ENCODE measurements around the gene REEP6. TPM values are rescaled to one million over a fixed set of nuclear protein-coding genes. Genes with fewer than 3 reads are reported as not detected.

Gene REEP6
- total and polyA plus RNA-seq, 2 of the 8 experiments (the other 6 are each of a cell fraction or from before 2014, with no cell fraction given): 12.6 to 20.7 TPM

DNA sequence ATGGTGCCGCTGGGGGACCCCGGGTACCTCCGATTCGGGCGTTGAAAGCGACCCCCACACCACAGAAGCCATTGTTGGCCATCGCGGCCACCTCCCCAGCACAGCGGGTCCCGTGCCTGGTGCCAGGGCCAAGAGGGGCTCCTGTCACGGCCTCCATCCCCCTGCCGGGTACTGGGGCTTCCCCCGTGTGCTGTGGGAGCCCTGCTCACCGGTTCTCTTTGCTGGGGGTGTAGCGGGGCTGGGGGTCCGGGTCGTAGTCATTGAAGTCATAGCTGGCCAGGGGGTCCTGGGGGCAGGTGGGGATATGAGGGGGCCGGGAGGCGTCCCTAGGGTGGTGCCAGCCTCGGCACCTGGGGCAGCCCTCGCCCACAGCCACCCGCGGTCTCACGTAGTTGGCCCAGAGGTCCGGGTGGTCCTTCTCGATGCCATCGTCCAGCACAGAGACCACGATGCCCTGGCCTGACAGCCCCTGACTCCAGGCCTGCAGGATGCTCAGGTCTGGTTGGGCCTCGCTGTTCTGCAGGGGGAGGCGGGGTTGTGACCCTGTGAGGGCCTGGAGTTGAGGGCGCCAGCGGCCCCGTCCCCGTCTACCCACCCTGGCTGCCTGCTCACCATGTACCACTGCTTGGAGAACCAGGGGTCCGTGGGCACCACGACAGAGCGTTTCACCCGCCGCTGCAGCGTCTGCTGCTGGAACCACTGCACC, 3.3 kb upstream of the REEP6 start (continued):
- TF ChIP-seq CBX8 (IDR thresholded peaks at IDR 0.05; ENCODE audit: borderline replicate concordance, low read depth, low read length) (no peak), ZNF274 (IDR thresholded peaks at IDR 0.05; ENCODE audit: borderline replicate concordance, extremely low read depth, low read length) (no peak), TCF12 (IDR thresholded peaks at IDR 0.05; ENCODE audit: low read depth, low read length) (no peak), RBBP5 (IDR thresholded peaks at IDR 0.05; ENCODE audit: borderline replicate concordance, low read depth, low read length) (no peak), TEAD4 (IDR thresholded peaks at IDR 0.05; ENCODE audit: low read depth, low read length) (no peak), GABPA (IDR thresholded peaks at IDR 0.05; ENCODE audit: borderline replicate concordance, insufficient read depth, low read length) (no peak)
- TF ChIP-seq, protein P1, sequence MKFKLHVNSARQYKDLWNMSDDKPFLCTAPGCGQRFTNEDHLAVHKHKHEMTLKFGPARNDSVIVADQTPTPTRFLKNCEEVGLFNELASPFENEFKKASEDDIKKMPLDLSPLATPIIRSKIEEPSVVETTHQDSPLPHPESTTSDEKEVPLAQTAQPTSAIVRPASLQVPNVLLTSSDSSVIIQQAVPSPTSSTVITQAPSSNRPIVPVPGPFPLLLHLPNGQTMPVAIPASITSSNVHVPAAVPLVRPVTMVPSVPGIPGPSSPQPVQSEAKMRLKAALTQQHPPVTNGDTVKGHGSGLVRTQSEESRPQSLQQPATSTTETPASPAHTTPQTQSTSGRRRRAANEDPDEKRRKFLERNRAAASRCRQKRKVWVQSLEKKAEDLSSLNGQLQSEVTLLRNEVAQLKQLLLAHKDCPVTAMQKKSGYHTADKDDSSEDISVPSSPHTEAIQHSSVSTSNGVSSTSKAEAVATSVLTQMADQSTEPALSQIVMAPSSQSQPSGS (IDR thresholded peaks at IDR 0.05; ENCODE audit: low read length): no peak

All from H1 (cell line).